ENCODE data around the gene MEIS2.

The MEIS2 gene

GRCh38 chr15:37037850-37038715 is 62.3 kb downstream of the MEIS2 start:
- DNase-seq (ENCODE audit: low spot score) = no peak

DNA sequence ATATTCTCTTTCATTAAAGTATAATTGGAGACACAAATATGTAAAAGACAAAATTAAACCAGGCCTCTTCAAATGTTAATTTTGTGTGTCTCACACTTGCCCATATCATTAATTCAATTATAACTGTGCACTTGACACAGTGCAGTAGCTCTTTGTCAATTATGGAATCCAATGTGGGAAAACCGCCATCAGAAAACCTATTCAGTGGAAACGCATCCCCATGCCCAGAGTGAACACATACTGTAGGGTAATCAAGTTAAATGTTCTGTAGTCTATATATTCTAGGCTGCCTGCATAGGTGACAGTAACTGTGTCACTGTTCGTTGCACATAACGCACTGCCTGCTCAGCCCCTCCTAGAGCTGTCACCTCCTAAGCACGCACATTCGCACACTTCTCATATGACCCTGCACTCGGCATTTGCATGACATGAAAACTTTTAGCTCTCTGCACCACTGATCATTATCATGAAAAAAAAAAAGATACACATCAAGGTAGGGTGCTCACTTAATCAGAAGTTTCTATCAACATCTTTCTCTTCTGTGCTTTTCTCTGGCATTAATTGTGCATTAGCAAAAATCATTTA is 63.2 kb downstream of the MEIS2 start:
- no peak for DNase-seq (ENCODE audit: low spot score)

DNA sequence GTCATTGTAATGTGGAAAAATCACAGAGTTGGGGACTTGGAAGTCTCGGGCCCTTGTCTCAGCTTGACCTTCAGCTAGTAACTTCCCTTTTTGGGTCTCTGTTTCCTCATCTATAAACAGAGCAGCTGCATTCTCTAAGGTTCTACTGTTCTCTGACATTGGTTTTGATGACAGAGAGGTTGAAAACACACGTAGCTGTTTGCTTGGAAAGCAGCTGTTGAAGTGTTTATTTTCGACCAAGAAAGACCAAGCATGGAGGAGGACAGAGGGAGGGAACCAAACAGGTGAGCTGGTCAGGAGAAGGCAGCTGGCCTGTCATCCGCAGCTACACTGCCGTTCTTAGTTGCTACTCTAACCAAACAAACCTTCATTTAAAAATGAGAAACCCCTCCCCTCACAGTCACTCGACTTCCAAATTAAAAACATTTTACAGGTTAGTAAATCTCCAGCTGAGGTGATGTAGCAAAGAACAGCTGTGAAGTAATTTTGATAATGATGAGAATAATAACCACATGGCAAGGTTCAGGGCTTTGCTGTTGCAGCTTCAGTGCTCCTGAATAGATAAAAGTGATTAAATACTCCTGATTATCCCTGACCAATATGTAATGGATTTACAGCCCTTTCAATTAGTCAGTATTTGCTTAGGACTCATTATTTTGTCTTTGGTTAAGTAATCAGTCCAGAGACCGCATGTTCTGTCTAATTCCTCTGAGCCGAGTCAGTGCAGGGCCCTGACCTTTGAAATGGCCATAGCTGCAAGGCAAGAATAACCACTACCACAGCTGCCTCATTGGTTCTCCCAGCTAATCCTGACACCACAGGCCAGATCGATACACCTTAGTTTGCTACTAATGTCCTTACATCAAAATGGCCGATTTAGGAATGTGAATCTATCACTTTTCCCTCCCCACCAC is 65.3 kb downstream of the MEIS2 start:
- DNase-seq (ENCODE audit: low spot score) = no peak

DNA sequence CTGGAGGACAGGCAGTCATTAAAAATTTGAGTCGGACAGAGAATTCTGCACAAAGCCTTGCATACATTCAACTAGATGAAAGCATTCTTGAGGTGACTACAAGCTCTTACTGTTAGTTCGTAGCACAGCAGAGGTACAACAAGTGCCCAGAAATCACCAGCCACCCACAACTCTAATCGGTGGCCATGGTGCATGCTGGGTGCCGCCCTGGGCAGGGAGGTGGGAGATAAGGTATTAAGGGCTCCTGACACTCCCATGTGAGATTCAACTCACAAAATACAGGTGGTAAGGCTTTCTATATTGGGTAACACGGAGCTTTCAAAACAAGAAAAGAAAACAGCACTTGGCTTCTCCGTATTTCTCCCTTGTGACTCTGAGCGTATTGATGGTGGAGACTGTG is 66.0 kb downstream of the MEIS2 start:
- no peak for DNase-seq (ENCODE audit: low spot score)

GRCh38 chr15:37032091-37032775 is 68.1 kb downstream of the MEIS2 start:
- no peak for DNase-seq (ENCODE audit: low spot score)

DNA sequence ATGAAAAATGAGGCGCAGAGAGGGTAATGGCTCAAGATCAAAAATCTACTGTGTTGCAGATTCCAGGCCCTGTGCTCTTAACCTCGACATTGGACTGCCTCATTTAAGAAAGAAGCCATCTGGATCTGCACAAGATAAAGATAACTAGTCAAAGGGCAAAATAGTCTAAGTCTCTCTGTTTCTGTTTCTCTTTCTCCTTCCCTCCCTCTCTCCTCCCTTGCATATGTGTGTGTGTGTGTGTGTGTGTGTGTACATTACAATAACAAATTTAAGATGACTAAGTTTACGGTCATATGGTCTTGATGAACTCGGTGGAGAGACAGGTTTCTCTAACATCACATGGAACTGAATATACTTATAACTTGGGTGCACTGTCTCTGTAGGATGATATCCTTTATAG is 69.2 kb downstream of the MEIS2 start:
- DNase-seq (ENCODE audit: low spot score) = no peak

- DNase-seq (ENCODE audit: low spot score) = no peak
Observed at GRCh38 chr15:37028625-37029296, 71.6 kb downstream of the MEIS2 start.

DNA sequence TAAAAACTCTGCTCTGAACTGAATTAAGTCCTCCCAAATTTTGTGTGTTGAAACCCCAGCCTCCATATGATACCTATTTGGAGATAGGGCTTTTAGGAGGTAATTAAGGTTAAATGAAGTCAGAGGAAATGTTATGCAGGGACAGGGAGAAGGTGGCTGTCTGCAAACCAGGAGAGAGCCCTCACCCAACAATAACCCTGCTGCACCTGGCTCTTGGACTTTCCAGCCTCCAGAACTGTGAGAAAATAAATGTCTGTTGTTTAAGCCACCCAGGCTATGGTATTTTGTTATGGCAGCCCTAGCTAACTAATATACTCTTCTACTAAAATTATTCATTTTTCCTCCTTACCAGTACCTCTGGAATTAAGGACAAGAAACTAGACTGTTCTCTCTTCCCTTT is 79.5 kb downstream of the MEIS2 start:
- DNase-seq (ENCODE audit: low spot score) = no peak

DNA sequence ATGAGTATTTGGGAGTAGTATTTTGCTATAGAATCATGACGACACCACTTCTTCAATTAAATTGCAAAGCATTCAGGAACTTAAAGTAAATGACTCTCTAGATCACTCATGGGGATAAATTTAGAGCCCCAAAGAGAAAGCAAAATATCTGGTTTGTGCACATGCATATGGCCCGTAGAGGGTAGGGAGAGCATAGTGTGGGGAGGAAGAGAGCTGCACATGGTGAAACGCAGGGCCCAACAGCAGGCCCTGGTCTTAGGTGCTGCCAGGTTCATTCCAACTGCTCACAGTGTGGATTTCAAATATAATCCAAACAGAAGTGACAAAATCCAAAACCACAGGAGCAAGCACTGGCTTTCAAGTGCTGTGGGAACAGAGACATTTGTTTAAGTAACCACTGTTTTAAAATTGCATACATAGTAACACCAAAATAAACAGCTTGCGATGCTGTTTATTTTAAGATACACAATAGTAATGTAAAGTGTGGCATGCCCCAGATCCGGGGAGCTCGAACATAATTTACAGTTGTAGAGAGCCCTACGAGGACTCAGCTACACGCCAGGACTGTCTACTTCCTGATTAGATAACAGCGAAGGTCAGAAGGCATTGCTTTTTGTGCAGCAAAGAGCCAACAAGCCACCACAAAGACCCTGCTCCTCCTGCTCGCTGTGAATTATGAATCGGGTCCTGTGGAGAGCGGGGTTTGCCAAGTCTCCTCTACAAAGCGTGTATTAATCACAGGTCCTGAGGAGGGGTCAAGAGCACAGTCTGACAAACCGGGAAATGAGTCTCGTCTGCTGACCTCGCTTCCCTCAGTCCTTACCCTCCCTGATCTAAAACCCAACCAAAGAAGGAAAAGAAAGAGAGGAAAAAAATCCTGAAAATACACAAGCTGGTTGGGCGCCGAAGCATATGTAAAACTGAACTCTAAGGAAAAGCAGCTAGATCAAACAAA is 80.6 kb downstream of the MEIS2 start:
- peak; percentile 6 for DNase-seq (ENCODE audit: low spot score)

DNA sequence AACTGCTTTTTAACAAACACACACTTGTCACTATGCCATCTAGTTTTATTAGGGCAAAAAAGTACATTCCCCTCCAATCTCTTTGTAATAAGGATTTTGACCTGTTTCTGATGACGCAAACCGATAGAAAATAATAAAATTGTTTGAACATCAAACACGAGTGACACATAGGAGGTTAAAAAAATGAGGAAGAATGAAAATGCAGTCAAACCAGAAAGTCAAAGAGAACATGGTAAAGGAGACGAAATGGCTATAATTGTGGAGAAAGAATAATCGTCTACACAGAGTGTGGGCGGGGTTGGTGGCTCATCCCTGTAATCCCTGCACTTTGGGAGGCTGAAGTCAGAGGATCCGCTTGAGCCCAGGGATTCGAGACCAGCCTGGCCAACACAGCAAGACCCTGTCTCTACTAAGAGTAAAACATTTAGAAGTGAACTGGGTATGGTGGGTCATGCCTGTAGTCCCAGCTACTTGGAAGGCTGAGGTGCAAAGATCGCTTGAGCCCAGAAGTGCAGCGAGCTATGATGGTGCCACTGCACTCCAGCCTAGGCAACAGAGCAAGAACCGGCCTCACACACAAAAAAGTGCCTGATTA is 83.2 kb downstream of the MEIS2 start:
- no peak for DNase-seq (ENCODE audit: low spot score)

DNA sequence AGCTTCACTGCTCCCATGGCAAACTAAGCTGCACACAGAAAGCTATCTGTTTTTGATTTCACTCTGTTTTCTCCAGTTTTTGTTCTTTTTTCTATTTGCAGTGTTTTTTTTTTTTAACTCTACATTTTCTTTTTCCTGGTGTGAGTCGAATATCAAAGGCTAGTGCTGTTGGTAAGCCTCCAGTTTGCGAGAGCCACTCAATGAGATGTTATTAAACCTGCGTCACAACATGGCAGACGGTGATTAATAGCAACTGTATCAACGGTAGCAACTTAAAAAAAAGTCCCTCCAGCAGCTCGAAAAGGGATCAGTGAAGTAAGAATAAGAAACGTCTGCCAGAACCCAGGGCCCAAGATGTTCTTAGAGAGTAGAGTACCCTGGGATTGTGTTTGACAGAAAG is 84.1 kb downstream of the MEIS2 start:
- no peak for DNase-seq (ENCODE audit: low spot score)

DNA sequence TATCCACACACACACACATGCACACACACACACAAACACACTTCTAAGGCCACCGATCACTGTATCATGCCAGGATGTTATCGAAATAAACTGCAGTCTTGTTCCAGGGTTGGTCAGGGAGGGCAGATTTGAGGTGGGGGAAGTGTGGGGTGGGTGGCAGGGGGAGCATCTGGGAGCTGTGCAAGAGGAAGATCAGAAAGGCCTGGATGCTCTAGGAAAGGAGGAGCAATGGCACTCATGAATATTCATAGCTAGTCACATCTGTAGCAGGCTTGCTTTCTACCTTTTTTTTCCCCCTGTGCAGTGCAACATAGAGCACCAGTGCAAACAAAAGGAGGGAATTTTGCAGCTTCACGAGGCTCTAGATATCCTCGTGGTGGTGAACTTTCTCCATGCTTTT is 84.9 kb downstream of the MEIS2 start:
- no peak for DNase-seq (ENCODE audit: low spot score)

GRCh38 chr15:37015035-37015434 is 85.3 kb downstream of the MEIS2 start:
- no peak for DNase-seq (ENCODE audit: low spot score)

DNA sequence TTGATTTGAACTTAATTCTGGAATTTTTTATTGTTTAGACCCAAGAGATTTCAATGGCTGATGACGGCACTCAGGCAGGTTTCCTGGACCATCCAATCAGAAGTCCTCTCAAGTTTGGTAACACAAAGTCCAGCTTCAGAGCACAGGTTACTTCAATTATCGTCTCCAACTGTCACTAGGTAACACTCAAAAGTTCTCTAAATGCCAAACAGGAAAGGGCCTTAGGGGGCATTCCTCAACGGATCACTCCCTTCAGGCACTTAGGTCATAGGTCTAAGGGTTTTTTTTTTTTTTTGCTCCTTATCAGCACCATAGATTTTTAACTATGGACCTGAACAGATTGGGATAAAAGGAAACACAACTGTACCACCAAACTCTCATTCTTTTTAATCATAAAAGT is 85.8 kb downstream of the MEIS2 start:
- DNase-seq (ENCODE audit: low spot score) = no peak

- no peak for DNase-seq (ENCODE audit: low spot score)
Observed at GRCh38 chr15:37014137-37014536, 86.2 kb downstream of the MEIS2 start.

- no peak for DNase-seq (ENCODE audit: low spot score)
Observed at GRCh38 chr15:37010595-37010994, 89.8 kb downstream of the MEIS2 start.

DNA sequence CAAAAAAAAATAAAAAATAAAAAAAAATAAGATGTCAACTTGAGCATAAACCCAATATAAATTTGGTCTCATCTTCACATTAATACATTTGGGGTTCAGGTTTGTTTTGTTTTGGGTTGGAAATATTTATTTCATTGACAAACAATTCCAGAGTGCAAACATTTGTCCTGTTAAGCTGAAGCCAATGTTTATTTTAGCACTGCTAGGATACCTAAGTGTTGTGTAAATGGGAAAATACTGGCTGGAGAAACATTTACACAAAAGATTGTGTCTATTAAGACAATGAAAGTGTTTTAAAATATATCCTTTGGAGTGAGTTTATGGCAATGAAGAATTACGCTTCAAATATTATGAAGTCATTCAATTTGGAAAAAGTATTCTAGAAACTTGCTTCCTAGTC is 91.1 kb downstream of the MEIS2 start:
- no peak for DNase-seq (ENCODE audit: low spot score)

GRCh38 chr15:37008205-37008604 is 92.1 kb downstream of the MEIS2 start:
- no peak for DNase-seq (ENCODE audit: low spot score)

DNA sequence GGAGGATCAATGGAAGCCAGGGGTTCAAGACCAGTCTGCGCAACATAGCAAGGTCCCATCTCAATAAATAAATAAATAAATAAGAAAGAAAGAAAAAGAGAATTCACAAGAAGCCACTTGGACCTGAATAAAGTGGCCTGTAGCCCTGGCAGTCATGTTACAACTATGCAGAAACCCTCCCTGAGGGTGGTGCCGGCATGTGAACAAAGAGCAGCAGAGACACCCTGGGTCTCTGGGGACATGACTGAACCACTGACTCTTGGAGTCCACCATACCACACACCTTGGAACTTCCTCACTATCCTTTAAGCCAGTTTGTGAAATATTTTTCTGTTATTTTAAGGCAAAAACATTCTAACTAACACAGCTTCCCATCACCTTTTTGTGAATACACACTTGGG is 93.0 kb downstream of the MEIS2 start:
- no peak for DNase-seq (ENCODE audit: low spot score)
